Measurements from ENCODE around the gene PSMD1.

Gene PSMD1

DNA sequence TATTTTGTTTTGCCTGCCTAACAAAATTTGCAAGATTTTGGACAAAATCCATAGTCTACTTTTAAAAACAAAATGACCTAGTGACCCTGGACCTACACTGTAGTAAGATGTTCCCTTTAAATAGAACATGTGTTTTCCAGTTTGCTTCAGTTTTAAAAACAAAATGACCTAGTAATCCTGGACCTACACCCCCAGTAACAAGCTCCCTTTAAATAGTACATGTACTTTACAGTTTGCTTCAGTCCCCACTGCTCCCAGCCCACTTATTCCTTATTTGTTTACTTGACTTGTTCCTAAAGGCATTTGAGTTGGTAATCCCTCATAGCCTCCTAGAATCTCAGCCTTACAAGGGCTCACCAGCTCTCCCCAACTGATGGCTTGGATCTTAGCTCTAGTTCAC lies 102.6 kb downstream of the PSMD1 start:
- Histone ChIP-seq H3K27ac (ENCODE audit: low read length) (no peak overlapping the region), H3K4me3 (ENCODE audit: low read length) (no peak overlapping the region), H3K4me1 (ENCODE audit: control insufficient read depth, insufficient read depth, low read length) (peaks cover 1% of the 10 kb centered on the region; the same call in 1 of the 2 replicates), H3K36me3 (ENCODE audit: control insufficient read depth, insufficient read depth, low read length) (peaks cover 2% of the 10 kb centered on the region; the same call in 1 of the 2 replicates), H3K9me3 (ENCODE audit: control insufficient read depth, insufficient read depth, low read length) (no peaks in the 10 kb centered on the region), H3K27me3 (ENCODE audit: control insufficient read depth, insufficient read depth, low read length) (no peaks in the 10 kb centered on the region)
- no peak for DNase-seq (ENCODE audit: low read depth, low spot score)

DNA sequence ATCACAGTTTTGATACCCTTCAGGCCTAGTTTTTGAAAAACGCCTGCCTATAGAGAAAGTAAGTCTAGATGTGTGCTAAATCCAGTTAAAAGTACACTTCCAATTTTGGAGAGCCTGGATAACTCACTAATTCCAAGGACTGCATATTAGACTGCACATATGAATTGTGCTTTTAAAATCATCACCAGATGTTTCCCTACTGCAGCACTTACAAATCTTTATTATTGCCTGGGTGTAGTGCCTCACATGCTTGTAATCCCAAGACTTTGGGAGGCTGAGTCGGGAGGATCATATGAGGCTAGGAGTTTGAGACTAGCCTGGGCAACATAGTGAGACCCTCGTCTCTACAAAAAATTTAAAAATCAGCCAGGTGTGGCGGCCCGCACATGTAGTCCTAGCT lies 104.0 kb downstream of the PSMD1 start:
- H3K4me3 ChIP-seq (ENCODE audit: low read length) = no peak overlapping the region
- no CpG with 5 or more reads among the region's 5 CpGs for WGBS (ENCODE audit: insufficient coverage, insufficient read length)
- no peak overlapping the region for H3K27ac ChIP-seq (ENCODE audit: low read length)
- no peaks in the 10 kb centered on the region for H3K27me3 ChIP-seq (ENCODE audit: control insufficient read depth, insufficient read depth, low read length)
- no peaks in the 10 kb centered on the region for H3K36me3 ChIP-seq (ENCODE audit: control insufficient read depth, insufficient read depth, low read length)
- DNase-seq (ENCODE audit: low read depth, low spot score) = no peak
- no peaks in the 10 kb centered on the region for H3K9me3 ChIP-seq (ENCODE audit: control insufficient read depth, insufficient read depth, low read length)
- peaks cover 1% of the 10 kb centered on the region; the same call in 1 of the 2 replicates for H3K4me1 ChIP-seq (ENCODE audit: control insufficient read depth, insufficient read depth, low read length)

DNA sequence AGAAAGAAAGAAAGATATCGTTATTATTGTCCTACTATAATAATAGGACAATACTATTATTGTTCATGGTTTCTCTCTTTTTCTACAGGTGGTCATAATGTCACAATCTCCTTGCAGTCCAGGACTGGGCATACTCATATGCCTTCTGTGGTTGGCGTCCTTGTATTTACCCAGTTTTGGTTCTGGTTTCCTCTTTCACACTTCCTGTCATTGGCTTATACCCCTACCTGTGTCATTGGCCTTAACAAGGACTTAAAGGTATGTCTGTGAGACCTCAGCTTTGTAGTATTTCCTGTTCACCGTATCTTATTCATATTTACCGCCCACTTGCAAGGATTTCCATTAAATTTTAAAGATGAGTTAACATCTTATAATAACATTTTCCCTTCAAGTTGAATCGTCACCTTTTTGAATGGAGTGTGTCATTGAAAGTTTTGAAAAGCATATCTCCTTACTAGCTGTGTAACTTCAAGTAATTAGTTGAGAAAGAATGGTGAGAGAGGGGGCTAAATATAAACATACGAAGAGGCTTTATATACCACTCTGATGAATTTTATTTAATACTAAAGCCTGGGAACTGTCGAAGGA lies 104.7 kb downstream of the PSMD1 start:
- Histone ChIP-seq H3K9me3 (ENCODE audit: control insufficient read depth, insufficient read depth, low read length) (no peaks in the 10 kb centered on the region), H3K4me1 (ENCODE audit: control insufficient read depth, insufficient read depth, low read length) (peaks cover 1% of the 10 kb centered on the region; the same call in 1 of the 2 replicates), H3K27me3 (ENCODE audit: control insufficient read depth, insufficient read depth, low read length) (no peaks in the 10 kb centered on the region), H3K4me3 (ENCODE audit: low read length) (no peak overlapping the region), H3K27ac (ENCODE audit: low read length) (no peak overlapping the region), H3K36me3 (ENCODE audit: control insufficient read depth, insufficient read depth, low read length) (no peaks in the 10 kb centered on the region)
- no CpG with 5 or more reads among the region's 7 CpGs for WGBS (ENCODE audit: insufficient coverage, insufficient read length)
- no peak for DNase-seq (ENCODE audit: low read depth, low spot score)

DNA sequence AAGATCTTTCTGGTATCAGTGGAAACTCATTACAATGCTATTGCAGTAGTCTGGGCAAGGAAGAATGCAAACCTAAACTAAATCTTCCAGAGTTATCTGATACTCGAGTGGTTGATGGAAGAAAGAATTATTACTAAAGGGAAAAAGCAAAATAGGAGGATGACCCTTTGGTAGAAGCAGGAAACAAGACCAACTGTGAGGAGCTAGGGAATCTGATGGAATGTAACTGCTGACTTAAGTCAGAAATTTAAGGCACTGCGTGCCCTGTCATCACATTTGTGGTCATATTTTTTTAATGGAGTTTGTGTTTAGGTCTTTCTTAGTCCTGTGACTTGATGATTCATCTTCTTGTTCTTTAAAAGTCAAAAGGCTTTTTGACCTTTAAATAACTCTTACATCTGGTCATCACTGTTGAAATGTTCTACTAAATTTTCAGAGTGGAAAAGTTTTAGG lies 105.2 kb downstream of the PSMD1 start:
- WGBS (ENCODE audit: insufficient coverage, insufficient read length) = no CpG with 5 or more reads among the region's 2 CpGs
- Histone ChIP-seq H3K4me3 (ENCODE audit: low read length) (no peak overlapping the region), H3K4me1 (ENCODE audit: control insufficient read depth, insufficient read depth, low read length) (peaks cover 1% of the 10 kb centered on the region; the same call in 1 of the 2 replicates), H3K27ac (ENCODE audit: low read length) (no peak overlapping the region), H3K9me3 (ENCODE audit: control insufficient read depth, insufficient read depth, low read length) (no peaks in the 10 kb centered on the region), H3K27me3 (ENCODE audit: control insufficient read depth, insufficient read depth, low read length) (no peaks in the 10 kb centered on the region), H3K36me3 (ENCODE audit: control insufficient read depth, insufficient read depth, low read length) (no peaks in the 10 kb centered on the region)
- no peak for DNase-seq (ENCODE audit: low read depth, low spot score)

GRCh38 chr2:231163011-231163410 lies 106.3 kb downstream of the PSMD1 start:
- WGBS (ENCODE audit: insufficient coverage, insufficient read length) = no CpG with 5 or more reads among the region's 3 CpGs
- Histone ChIP-seq H3K9me3 (ENCODE audit: control insufficient read depth, insufficient read depth, low read length) (no peaks in the 10 kb centered on the region), H3K27ac (ENCODE audit: low read length) (no peak overlapping the region), H3K4me1 (ENCODE audit: control insufficient read depth, insufficient read depth, low read length) (peaks cover 1% of the 10 kb centered on the region; the same call in 1 of the 2 replicates), H3K36me3 (ENCODE audit: control insufficient read depth, insufficient read depth, low read length) (no peaks in the 10 kb centered on the region; the same call in 1 of the 2 replicates), H3K27me3 (ENCODE audit: control insufficient read depth, insufficient read depth, low read length) (no peaks in the 10 kb centered on the region), H3K4me3 (ENCODE audit: low read length) (no peak overlapping the region)
- no peak for DNase-seq (ENCODE audit: low read depth, low spot score)

DNA sequence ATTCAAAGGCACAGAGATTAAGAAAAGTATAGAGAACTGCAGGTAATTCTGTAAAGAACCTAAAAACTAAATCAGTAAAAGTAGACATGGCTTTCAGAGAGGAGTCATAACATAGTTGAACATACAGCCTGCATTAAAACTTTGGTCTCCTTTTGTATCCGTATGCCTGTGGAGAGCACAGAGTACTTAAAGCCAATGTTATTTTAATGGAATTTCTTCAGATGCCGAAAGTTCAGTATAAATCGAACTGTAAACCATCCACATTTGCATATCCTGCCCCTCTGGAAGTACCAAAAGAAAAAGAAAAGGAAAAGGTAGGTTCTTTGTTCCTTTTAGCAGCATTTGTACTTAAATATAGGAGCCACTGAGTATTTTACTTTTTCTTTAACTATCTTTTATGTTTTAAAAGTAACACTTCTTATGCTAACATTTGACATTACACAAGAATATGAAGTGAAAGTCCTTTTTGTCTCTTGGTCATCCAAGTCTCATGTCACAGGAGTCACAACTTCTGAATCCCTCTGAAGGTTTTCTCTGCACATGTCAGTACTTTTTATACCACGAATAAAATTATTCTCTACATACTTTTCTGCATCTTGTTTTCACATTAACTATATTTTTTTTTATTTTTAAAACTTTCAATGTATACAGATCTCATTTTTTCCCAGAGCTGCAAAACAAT lies 106.9 kb downstream of the PSMD1 start:
- Histone ChIP-seq H3K4me1 (ENCODE audit: control insufficient read depth, insufficient read depth, low read length) (peaks cover 1% of the 10 kb centered on the region; the same call in 1 of the 2 replicates), H3K36me3 (ENCODE audit: control insufficient read depth, insufficient read depth, low read length) (no peaks in the 10 kb centered on the region; the same call in 1 of the 2 replicates), H3K27ac (ENCODE audit: low read length) (no peak overlapping the region), H3K27me3 (ENCODE audit: control insufficient read depth, insufficient read depth, low read length) (no peaks in the 10 kb centered on the region), H3K4me3 (ENCODE audit: low read length) (no peak overlapping the region), H3K9me3 (ENCODE audit: control insufficient read depth, insufficient read depth, low read length) (no peaks in the 10 kb centered on the region)
- 100% methylated on average over 1 of the region's 4 CpGs for WGBS (ENCODE audit: insufficient coverage, insufficient read length)
- DNase-seq (ENCODE audit: low read depth, low spot score) = no peak

- WGBS (ENCODE audit: insufficient coverage, insufficient read length) = no CpG with 5 or more reads among the region's 6 CpGs
- DNase-seq (ENCODE audit: low read depth, low spot score) = no peak
- H3K4me3 ChIP-seq (ENCODE audit: low read length) = no peak overlapping the region
- no peaks in the 10 kb centered on the region; the same call in 1 of the 2 replicates for H3K36me3 ChIP-seq (ENCODE audit: control insufficient read depth, insufficient read depth, low read length)
- H3K27me3 ChIP-seq (ENCODE audit: control insufficient read depth, insufficient read depth, low read length) = no peaks in the 10 kb centered on the region
- peaks cover 1% of the 10 kb centered on the region; the same call in 1 of the 2 replicates for H3K4me1 ChIP-seq (ENCODE audit: control insufficient read depth, insufficient read depth, low read length)
- H3K9me3 ChIP-seq (ENCODE audit: control insufficient read depth, insufficient read depth, low read length) = no peaks in the 10 kb centered on the region
- H3K27ac ChIP-seq (ENCODE audit: low read length) = no peak overlapping the region
Observed at GRCh38 chr2:231167745-231168459, 111.2 kb downstream of the PSMD1 start.

- no CpG with 5 or more reads among the region's 4 CpGs for WGBS (ENCODE audit: insufficient coverage, insufficient read length)
- no peaks in the 10 kb centered on the region for H3K4me1 ChIP-seq (ENCODE audit: control insufficient read depth, insufficient read depth, low read length)
- H3K9me3 ChIP-seq (ENCODE audit: control insufficient read depth, insufficient read depth, low read length) = no peaks in the 10 kb centered on the region
- no peaks in the 10 kb centered on the region; the same call in 1 of the 2 replicates for H3K36me3 ChIP-seq (ENCODE audit: control insufficient read depth, insufficient read depth, low read length)
- no peak for DNase-seq (ENCODE audit: low read depth, low spot score)
- H3K27me3 ChIP-seq (ENCODE audit: control insufficient read depth, insufficient read depth, low read length) = no peaks in the 10 kb centered on the region
- no peak overlapping the region for H3K4me3 ChIP-seq (ENCODE audit: low read length)
- H3K27ac ChIP-seq (ENCODE audit: low read length) = no peak overlapping the region
Observed at GRCh38 chr2:231168460-231169139, 111.9 kb downstream of the PSMD1 start.

- no peaks in the 10 kb centered on the region; the same call in 1 of the 2 replicates for H3K36me3 ChIP-seq (ENCODE audit: control insufficient read depth, insufficient read depth, low read length)
Observed at GRCh38 chr2:231169488-231169887, 112.8 kb downstream of the PSMD1 start.

DNA sequence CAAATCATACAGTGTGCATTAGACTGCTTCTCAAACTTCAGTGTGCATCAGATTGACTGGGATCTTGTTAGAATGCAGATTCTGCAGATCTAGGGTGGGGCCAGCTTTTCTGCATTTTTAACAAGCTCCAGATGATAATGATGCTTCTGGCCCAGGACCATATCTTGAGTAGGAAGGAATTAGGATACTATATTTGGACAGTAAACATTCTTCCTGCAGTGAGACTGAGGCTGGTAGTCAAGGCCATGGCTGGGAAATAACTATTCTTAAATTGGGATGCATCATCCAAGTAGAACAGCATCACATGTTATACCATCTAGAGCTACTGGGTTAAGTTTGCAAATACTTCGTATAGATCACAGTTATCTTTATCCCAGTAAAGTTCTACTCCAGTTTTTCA lies 113.4 kb downstream of the PSMD1 start:
- WGBS (ENCODE audit: insufficient coverage, insufficient read length) = no CpG with 5 or more reads among the region's 1 CpG
- H3K36me3 ChIP-seq (ENCODE audit: control insufficient read depth, insufficient read depth, low read length) = no peaks in the 10 kb centered on the region; the same call in 1 of the 2 replicates
- DNase-seq (ENCODE audit: low read depth, low spot score) = no peak

More at GRCh38 chr2:231169488-231169887, 112.8 kb downstream of the PSMD1 start:
- no peaks in the 10 kb centered on the region for H3K4me1 ChIP-seq (ENCODE audit: control insufficient read depth, insufficient read depth, low read length)
- H3K27ac ChIP-seq (ENCODE audit: low read length) = no peak overlapping the region
- no peaks in the 10 kb centered on the region for H3K9me3 ChIP-seq (ENCODE audit: control insufficient read depth, insufficient read depth, low read length)
- H3K4me3 ChIP-seq (ENCODE audit: low read length) = no peak overlapping the region
- H3K27me3 ChIP-seq (ENCODE audit: control insufficient read depth, insufficient read depth, low read length) = no peaks in the 10 kb centered on the region
- WGBS (ENCODE audit: insufficient coverage, insufficient read length) = 100% methylated on average over 1 of the region's 3 CpGs
- DNase-seq (ENCODE audit: low read depth, low spot score) = no peak

More for the DNA sequence above, 113.4 kb downstream of the PSMD1 start:
- Histone ChIP-seq H3K9me3 (ENCODE audit: control insufficient read depth, insufficient read depth, low read length) (no peaks in the 10 kb centered on the region), H3K4me3 (ENCODE audit: low read length) (no peak overlapping the region), H3K27me3 (ENCODE audit: control insufficient read depth, insufficient read depth, low read length) (no peaks in the 10 kb centered on the region), H3K27ac (ENCODE audit: low read length) (no peak overlapping the region), H3K4me1 (ENCODE audit: control insufficient read depth, insufficient read depth, low read length) (no peaks in the 10 kb centered on the region)
